ENCODE data around the gene C13orf42.
"Not testable (repeated sequence)": the region's sequence is repeated elsewhere in the genome, so short reads cannot be mapped to it uniquely, and the experiment has no call there.

Gene C13orf42

DNA sequence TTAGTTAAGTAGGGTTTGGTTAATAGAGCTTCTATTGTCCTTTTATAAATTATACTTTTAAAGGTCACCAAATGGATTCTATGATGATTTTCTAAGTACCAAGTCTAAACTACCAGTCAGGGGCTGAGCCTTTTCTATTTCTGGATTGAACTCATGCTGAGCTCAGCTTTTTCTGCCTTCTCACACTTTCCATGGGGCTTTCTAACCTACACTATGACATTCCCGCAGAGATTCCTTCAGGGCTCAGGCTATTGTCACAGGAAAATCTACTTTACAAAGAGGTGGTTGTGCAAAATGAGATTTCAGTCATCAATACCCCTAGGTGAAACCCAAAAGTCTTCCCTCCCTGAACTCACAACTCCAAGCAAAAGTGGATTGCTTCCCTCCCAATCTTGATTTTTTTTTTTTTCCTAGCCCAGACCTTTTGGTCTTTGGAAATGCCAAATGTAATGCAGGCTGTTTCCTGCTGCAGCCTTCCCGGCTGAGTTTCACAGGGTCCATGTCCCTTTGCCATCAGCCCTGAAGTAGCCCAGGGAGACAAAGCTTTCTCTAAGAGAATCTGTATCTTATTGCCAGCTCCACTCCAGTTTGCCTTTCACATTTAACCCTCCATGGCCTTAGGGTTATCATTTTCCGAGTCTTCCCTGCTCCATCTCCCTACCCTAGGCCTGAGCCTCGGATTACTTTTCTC is 13.6 kb downstream of the C13orf42 start:
- Histone ChIP-seq H3K36me3 (ENCODE audit: control insufficient read depth in 2 of 2, insufficient read depth in 2 of 2, low read length in 2 of 2) (no peaks in the 10 kb centered on the region), H3K9ac (ENCODE audit: low read depth in 1 of 2, low read length in 2 of 2) (no peak overlapping the region), H3K4me1 (ENCODE audit: control insufficient read depth in 2 of 2, insufficient read depth in 2 of 2, low read length in 2 of 2) (no peaks in the 10 kb centered on the region), H3K9me3 (ENCODE audit: control insufficient read depth in 2 of 2, low read length in 2 of 2) (no peaks in the 10 kb centered on the region), H3K27me3 (ENCODE audit: control insufficient read depth in 2 of 2, insufficient read depth in 2 of 2, low read length in 2 of 2) (no peaks in the 10 kb centered on the region), H3K27ac (ENCODE audit: low read depth in 2 of 2, low read length in 2 of 2) (no peak overlapping the region), H3K4me3 (ENCODE audit: low read length in 2 of 2) (no peak overlapping the region)

DNA sequence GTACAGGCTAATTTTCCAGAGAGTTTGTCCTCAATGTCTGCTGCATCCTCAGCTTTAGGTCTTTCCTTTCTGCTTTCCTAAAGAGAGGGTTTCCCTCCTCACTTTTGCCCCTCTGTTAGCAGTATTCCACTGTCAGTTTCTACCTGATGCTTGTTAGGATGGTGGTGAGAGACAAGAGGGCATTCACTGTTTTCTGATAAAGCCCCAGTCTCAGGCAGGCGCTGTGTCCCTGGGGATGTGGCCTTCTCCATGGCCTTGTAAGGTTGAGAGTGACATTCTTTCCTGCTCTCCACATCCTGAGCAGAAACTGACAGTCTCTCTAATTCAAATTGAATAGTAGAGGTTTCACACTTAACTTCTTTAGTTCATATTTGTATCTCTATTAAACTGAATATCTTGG is 14.9 kb downstream of the C13orf42 start:
- Histone ChIP-seq H3K9me3 (ENCODE audit: control insufficient read depth in 2 of 2, low read length in 2 of 2) (no peaks in the 10 kb centered on the region), H3K4me1 (ENCODE audit: control insufficient read depth in 2 of 2, insufficient read depth in 2 of 2, low read length in 2 of 2) (no peaks in the 10 kb centered on the region), H3K36me3 (ENCODE audit: control insufficient read depth in 2 of 2, insufficient read depth in 2 of 2, low read length in 2 of 2) (no peaks in the 10 kb centered on the region), H3K9ac (ENCODE audit: low read depth in 1 of 2, low read length in 2 of 2) (no peak overlapping the region), H3K4me3 (ENCODE audit: low read length in 2 of 2) (no peak overlapping the region), H3K27me3 (ENCODE audit: control insufficient read depth in 2 of 2, insufficient read depth in 2 of 2, low read length in 2 of 2) (no peaks in the 10 kb centered on the region), H3K27ac (ENCODE audit: low read depth in 2 of 2, low read length in 2 of 2) (no peak overlapping the region)

DNA sequence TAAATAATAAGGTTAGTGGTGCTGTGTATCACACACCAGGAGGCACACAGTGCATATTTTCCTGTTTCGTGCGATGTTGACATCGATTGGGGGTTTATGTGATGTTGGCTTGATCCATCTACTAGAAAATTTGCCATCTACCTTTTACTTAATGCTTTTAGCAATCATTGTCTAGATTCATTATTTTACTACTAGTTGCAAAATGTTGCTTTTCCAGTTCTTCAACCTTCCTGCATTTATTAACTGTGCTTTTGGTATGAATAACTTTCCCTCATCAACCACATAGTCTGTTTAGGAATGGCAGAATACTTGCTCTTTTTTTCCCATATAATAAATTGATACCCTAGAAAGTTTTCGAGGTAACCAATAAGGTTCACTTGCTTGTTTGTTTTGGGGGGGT is 17.5 kb downstream of the C13orf42 start:
- Histone ChIP-seq H3K27me3 (ENCODE audit: control insufficient read depth in 2 of 2, insufficient read depth in 2 of 2, low read length in 2 of 2) (no peaks in the 10 kb centered on the region), H3K4me3 (ENCODE audit: low read length in 2 of 2) (no peak overlapping the region), H3K27ac (ENCODE audit: low read depth in 2 of 2, low read length in 2 of 2) (no peak overlapping the region), H3K4me1 (ENCODE audit: control insufficient read depth in 2 of 2, insufficient read depth in 2 of 2, low read length in 2 of 2) (no peaks in the 10 kb centered on the region), H3K36me3 (ENCODE audit: control insufficient read depth in 2 of 2, insufficient read depth in 2 of 2, low read length in 2 of 2) (no peaks in the 10 kb centered on the region), H3K9me3 (ENCODE audit: control insufficient read depth in 2 of 2, low read length in 2 of 2) (no peaks in the 10 kb centered on the region), H3K9ac (ENCODE audit: low read depth in 1 of 2, low read length in 2 of 2) (no peak overlapping the region)

DNA sequence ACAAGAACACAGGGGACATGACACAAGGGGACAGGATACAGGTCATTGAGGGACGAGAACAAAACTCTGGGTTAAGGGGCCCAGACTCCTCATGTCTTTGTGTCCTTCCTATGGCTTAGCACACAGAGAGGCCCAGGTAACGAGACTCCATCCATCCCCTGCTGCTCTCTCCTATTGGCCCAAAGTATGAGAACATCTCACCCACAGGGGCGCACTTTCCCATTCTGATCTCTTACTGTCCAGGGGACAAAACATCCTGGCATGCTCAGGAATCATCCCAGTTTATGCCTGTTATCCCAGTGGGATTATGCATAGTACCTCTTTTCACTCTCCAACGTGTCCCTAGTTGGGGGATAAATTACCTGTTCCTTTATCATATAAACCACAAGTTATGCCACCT is 19.2 kb downstream of the C13orf42 start:
- Histone ChIP-seq H3K27me3 (ENCODE audit: control insufficient read depth in 2 of 2, insufficient read depth in 2 of 2, low read length in 2 of 2) (no peaks in the 10 kb centered on the region), H3K4me1 (ENCODE audit: control insufficient read depth in 2 of 2, insufficient read depth in 2 of 2, low read length in 2 of 2) (no peaks in the 10 kb centered on the region), H3K4me3 (ENCODE audit: low read length in 2 of 2) (no peak overlapping the region), H3K27ac (ENCODE audit: low read depth in 2 of 2, low read length in 2 of 2) (no peak overlapping the region), H3K9me3 (ENCODE audit: control insufficient read depth in 2 of 2, low read length in 2 of 2) (no peaks in the 10 kb centered on the region), H3K36me3 (ENCODE audit: control insufficient read depth in 2 of 2, insufficient read depth in 2 of 2, low read length in 2 of 2) (no peaks in the 10 kb centered on the region), H3K9ac (ENCODE audit: low read depth in 1 of 2, low read length in 2 of 2) (no peak overlapping the region)

DNA sequence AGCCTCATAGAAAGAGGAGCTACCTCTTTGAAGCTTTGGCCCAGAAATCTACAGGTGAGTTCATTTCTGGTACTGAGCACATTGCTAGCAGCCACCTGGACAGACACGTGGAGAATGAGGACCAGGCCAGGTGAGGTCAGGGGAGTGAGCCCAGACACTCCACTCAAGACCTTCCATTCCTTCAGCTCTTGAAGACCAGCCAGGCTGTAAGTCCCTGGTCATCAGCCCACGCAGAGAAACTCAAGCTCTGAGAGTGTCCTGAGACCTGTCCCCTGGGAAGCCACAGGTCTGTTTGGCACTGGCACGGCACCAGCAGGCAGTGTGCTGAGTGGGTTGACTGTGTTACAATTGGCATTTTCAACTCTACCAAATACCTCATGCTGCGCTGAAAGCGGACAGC is 27.4 kb downstream of the C13orf42 start:
- no peak overlapping the region for H3K27ac ChIP-seq (ENCODE audit: low read depth in 2 of 2, low read length in 2 of 2)
- H3K27me3 ChIP-seq (ENCODE audit: control insufficient read depth in 2 of 2, insufficient read depth in 2 of 2, low read length in 2 of 2), result no peaks in the 10 kb centered on the region
- no peaks in the 10 kb centered on the region for H3K36me3 ChIP-seq (ENCODE audit: control insufficient read depth in 2 of 2, insufficient read depth in 2 of 2, low read length in 2 of 2)
- H3K9ac ChIP-seq (ENCODE audit: low read depth in 1 of 2, low read length in 2 of 2), result no peak overlapping the region
- H3K9me3 ChIP-seq (ENCODE audit: control insufficient read depth in 2 of 2, low read length in 2 of 2), result no peaks in the 10 kb centered on the region
- H3K4me1 ChIP-seq (ENCODE audit: control insufficient read depth in 2 of 2, insufficient read depth in 2 of 2, low read length in 2 of 2), result no peaks in the 10 kb centered on the region
- no peak overlapping the region for H3K4me3 ChIP-seq (ENCODE audit: low read length in 2 of 2)

DNA sequence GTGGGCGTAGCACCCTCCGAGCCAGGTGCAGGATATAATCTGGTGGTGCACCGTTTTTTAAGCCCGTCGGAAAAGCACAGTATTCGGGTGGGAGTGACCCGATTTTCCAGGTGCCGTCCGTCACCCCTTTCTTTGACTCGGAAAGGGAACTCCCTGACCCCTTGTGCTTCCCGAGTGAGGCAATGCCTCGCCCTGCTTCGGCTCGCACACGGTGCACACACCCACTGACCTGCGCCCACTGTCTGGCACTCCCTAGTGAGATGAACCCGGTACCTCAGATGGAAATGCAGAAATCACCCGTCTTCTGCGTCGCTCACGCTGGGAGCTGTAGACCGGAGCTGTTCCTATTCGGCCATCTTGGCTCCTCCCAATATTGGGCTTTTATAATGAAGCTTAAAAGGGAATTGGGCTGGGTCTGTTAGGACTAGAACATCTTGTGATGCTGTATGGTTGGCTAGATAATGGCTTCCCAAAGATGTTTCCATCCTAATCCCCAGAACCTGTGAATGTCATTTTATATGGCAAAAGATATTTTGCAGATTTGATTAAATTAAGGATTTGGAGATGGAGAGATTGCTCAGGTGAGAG is 30.5 kb downstream of the C13orf42 start:
- H3K27ac ChIP-seq (ENCODE audit: low read depth in 2 of 2, low read length in 2 of 2); H3K36me3 ChIP-seq (ENCODE audit: control insufficient read depth in 2 of 2, insufficient read depth in 2 of 2, low read length in 2 of 2); H3K9me3 ChIP-seq (ENCODE audit: control insufficient read depth in 2 of 2, low read length in 2 of 2); H3K9ac ChIP-seq (ENCODE audit: low read depth in 1 of 2, low read length in 2 of 2); H3K27me3 ChIP-seq (ENCODE audit: control insufficient read depth in 2 of 2, insufficient read depth in 2 of 2, low read length in 2 of 2); H3K4me1 ChIP-seq (ENCODE audit: control insufficient read depth in 2 of 2, insufficient read depth in 2 of 2, low read length in 2 of 2): not testable (repeated sequence)
- peak overlapping the region in 1 of 2 donors; percentile 54 for H3K4me3 ChIP-seq (ENCODE audit: low read length in 2 of 2)

DNA sequence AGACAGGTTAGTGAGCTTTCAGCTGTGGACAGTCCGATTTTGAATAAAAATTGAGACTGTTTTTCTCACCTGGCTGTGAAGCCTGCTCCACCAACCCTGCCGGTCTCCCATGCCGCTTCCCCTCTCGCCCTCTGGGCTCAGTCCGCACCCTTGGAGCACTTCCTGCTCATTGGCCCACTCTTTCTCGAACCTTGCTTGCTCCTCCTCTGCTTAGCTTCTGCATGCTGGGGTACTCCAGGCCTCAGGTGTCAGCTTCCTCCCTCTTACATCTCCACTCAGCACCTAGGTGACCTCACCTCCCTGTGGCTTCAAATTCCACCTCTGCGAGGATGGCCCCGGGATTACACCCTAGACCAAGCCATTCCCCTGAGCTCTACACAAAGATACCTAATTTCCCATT is 39.6 kb downstream of the C13orf42 start:
- Histone ChIP-seq H3K9ac (ENCODE audit: low read depth in 1 of 2, low read length in 2 of 2) (no peak overlapping the region), H3K4me1 (ENCODE audit: control insufficient read depth in 2 of 2, insufficient read depth in 2 of 2, low read length in 2 of 2) (no peaks in the 10 kb centered on the region), H3K36me3 (ENCODE audit: control insufficient read depth in 2 of 2, insufficient read depth in 2 of 2, low read length in 2 of 2) (no peaks in the 10 kb centered on the region), H3K9me3 (ENCODE audit: control insufficient read depth in 2 of 2, low read length in 2 of 2) (no peaks in the 10 kb centered on the region), H3K27ac (ENCODE audit: low read depth in 2 of 2, low read length in 2 of 2) (no peak overlapping the region), H3K27me3 (ENCODE audit: control insufficient read depth in 2 of 2, insufficient read depth in 2 of 2, low read length in 2 of 2) (no peaks in the 10 kb centered on the region), H3K4me3 (ENCODE audit: low read length in 2 of 2) (no peak overlapping the region)

DNA sequence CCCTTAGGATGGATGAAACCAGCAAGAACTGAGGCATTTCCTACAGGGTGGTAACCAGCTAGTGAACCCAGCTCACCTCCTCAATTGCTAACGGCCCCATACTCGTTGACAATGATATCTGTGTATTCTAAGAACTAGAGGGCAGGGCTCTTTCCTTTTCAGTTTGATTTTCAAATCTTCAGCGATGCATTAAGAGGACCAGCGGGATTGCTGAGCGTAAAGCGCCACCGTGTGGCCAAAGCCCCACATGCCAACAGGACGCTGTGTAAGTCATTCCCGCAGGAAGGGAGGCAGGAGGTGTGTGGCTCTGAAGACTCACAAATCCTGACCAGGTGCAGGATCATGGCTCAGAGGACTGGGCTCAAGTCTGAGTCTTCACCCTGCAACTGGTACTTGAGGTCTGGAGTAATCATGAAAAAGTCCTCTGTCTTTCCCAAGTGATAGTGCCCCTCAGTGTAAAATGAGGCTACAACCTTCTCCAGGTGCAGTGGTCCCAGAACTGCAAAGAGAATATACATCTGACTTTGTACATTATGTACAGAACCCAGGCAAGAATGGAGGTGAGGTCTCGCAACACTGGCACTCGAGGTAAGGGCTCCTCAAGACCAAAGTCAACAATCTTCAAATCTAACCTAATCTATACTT is 40.9 kb downstream of the C13orf42 start:
- H3K9me3 ChIP-seq (ENCODE audit: control insufficient read depth in 2 of 2, low read length in 2 of 2), result no peaks in the 10 kb centered on the region
- H3K27ac ChIP-seq (ENCODE audit: low read depth in 2 of 2, low read length in 2 of 2), result no peak overlapping the region
- H3K27me3 ChIP-seq (ENCODE audit: control insufficient read depth in 2 of 2, insufficient read depth in 2 of 2, low read length in 2 of 2), result no peaks in the 10 kb centered on the region
- H3K36me3 ChIP-seq (ENCODE audit: control insufficient read depth in 2 of 2, insufficient read depth in 2 of 2, low read length in 2 of 2), result no peaks in the 10 kb centered on the region
- no peaks in the 10 kb centered on the region for H3K4me1 ChIP-seq (ENCODE audit: control insufficient read depth in 2 of 2, insufficient read depth in 2 of 2, low read length in 2 of 2)
- H3K9ac ChIP-seq (ENCODE audit: low read depth in 1 of 2, low read length in 2 of 2), result no peak overlapping the region
- H3K4me3 ChIP-seq (ENCODE audit: low read length in 2 of 2), result no peak overlapping the region

DNA sequence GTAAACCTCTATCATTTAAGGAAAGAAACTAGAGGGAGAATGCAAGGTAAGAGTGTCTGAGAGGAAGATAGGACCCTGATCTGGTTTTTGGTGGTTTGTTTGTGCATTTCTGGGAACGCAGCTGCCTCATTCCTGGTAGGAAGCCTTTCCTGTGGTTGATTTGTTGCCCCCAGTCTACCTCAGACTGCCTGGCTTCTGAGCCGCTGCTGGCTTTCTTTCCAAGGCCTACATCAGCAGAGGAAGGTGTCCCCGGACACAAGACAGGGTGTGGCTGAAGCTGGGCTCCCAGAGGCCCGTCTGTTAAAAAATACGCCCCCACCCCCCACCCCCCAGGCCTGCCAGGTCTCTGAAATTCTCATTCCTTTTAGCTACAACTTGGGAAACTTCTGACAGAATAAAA is 42.6 kb downstream of the C13orf42 start:
- H3K36me3 ChIP-seq (ENCODE audit: control insufficient read depth in 2 of 2, insufficient read depth in 2 of 2, low read length in 2 of 2), result no peaks in the 10 kb centered on the region
- H3K4me3 ChIP-seq (ENCODE audit: low read length in 2 of 2), result no peak overlapping the region
- no peaks in the 10 kb centered on the region for H3K27me3 ChIP-seq (ENCODE audit: control insufficient read depth in 2 of 2, insufficient read depth in 2 of 2, low read length in 2 of 2)
- no peak overlapping the region for H3K9ac ChIP-seq (ENCODE audit: low read depth in 1 of 2, low read length in 2 of 2)
- H3K4me1 ChIP-seq (ENCODE audit: control insufficient read depth in 2 of 2, insufficient read depth in 2 of 2, low read length in 2 of 2), result no peaks in the 10 kb centered on the region
- no peaks in the 10 kb centered on the region for H3K9me3 ChIP-seq (ENCODE audit: control insufficient read depth in 2 of 2, low read length in 2 of 2)
- H3K27ac ChIP-seq (ENCODE audit: low read depth in 2 of 2, low read length in 2 of 2), result no peak overlapping the region

DNA sequence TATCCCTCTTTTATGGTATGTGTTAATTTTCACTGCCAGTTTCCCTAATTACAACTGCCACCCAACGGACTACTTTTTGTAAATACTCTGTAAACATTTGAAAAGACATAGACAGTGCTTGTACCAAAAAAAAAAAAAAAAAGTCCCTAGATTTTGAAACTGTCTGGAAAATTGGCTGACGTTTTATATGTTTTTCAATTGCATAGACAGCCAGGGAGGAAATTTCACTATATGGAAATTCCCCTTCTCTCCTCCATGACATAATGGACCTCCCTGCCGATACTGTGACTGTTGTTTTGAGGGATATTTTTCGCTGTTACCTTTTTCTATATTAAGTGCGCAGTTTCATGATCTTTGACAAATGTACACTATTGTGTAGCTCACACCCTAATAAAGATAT is 43.4 kb downstream of the C13orf42 start:
- no peaks in the 10 kb centered on the region for H3K4me1 ChIP-seq (ENCODE audit: control insufficient read depth in 2 of 2, insufficient read depth in 2 of 2, low read length in 2 of 2)
- H3K27me3 ChIP-seq (ENCODE audit: control insufficient read depth in 2 of 2, insufficient read depth in 2 of 2, low read length in 2 of 2), result no peaks in the 10 kb centered on the region
- no peak overlapping the region for H3K27ac ChIP-seq (ENCODE audit: low read depth in 2 of 2, low read length in 2 of 2)
- no peaks in the 10 kb centered on the region for H3K9me3 ChIP-seq (ENCODE audit: control insufficient read depth in 2 of 2, low read length in 2 of 2)
- H3K4me3 ChIP-seq (ENCODE audit: low read length in 2 of 2), result no peak overlapping the region
- no peak overlapping the region for H3K9ac ChIP-seq (ENCODE audit: low read depth in 1 of 2, low read length in 2 of 2)
- no peaks in the 10 kb centered on the region for H3K36me3 ChIP-seq (ENCODE audit: control insufficient read depth in 2 of 2, insufficient read depth in 2 of 2, low read length in 2 of 2)

Data from mucosa of rectum (tissue), 2 donors.